Peyer's patch (tissue), 4 donors: Measurements from ENCODE around the gene CTPS2.

Source experiments
- CTCF ChIP-seq, 6 experiments: fragments of 450-650 bp in 4 of 6; fragments of 200-600 bp in 2 of 6; sonication (generic) in 1 of 6; IDR thresholded peaks; one replicate each; pipeline ENCODE4 v1.5.1; 2017 to 2019; ENCODE audit warnings: antibody characterized with exemption in 6 of 6, mild to moderate bottlenecking in 3 of 6, moderate library complexity in 1 of 6
- POLR2A ChIP-seq, 2 donors: fragments of 450-650 bp; IDR thresholded peaks; one replicate each; pipeline ENCODE4 v1.5.1; 2017; ENCODE audit warnings: antibody characterized with exemption in 2 of 2, mild to moderate bottlenecking in 2 of 2, moderate library complexity in 2 of 2

GRCh38 chrX:16552546-16552945 is 159.9 kb downstream of the CTPS2 start:
- TF ChIP-seq CTCF (IDR thresholded peaks at IDR 0.05) (no peak), POLR2A (IDR thresholded peaks at IDR 0.05) (no peak)
